ENCODE measurements around the gene SLC22A4. TPM values are rescaled to one million over a fixed set of nuclear protein-coding genes. Genes with fewer than 3 reads are reported as not detected.

The SLC22A4 gene
- total RNA-seq (not detected), polyA plus RNA-seq (not detected)

- H3K4me1 ChIP-seq (ENCODE audit: control insufficient read depth, insufficient read depth, low read length, poor library complexity, severe bottlenecking), result peaks cover 24% of the 10 kb centered on the region
- Mint-ChIP-seq H3K9me3 (no peaks in the 10 kb centered on the region), H3K27me3 (peaks cover 47% of the 10 kb centered on the region), H3K4me1 (peaks cover 0 to 11% (median 4%) of the 10 kb centered on the region in 4 donors), H3K27ac (peak within 1 kb of the TSS in 1 of 3 donors; percentile 32), H3K4me3 (peak within 1 kb of the TSS; percentile 74 to 90 (median 87)), H3K36me3 (no peaks in the 10 kb centered on the region)
- DNase-seq, result peak; percentile 36 to 54 (median 39)
- peaks cover 30% of the 10 kb centered on the region for H3K27me3 ChIP-seq (ENCODE audit: control insufficient read depth, insufficient read depth, low read length)
- peak; percentile 64 for ATAC-seq (ENCODE audit: low read depth in 2 of 2)
- no peaks in the 10 kb centered on the region for H3K36me3 ChIP-seq (ENCODE audit: control insufficient read depth, insufficient read depth, low read length)
- H3K27ac ChIP-seq (ENCODE audit: insufficient read depth, low read length, poor library complexity, severe bottlenecking), result no peak within 1 kb of the TSS
- H3K9me3 ChIP-seq (ENCODE audit: control insufficient read depth in 2 of 2, low read length in 2 of 2), result no peaks in the 10 kb centered on the region
- H3K4me3 ChIP-seq (ENCODE audit: low read depth, low read length), result peak within 1 kb of the TSS; percentile 37
These were observed at the start of gene SLC22A4 for GRCh38 chr5:132293992-132294727. SLC22A4 (plus strand) TSS chr5:132294394; CDS start chr5:132294617, 223 bp downstream.

GRCh38 chr5:132245593-132245992 is 48.6 kb upstream of the SLC22A4 start:
- peaks cover 11 to 23% of the 10 kb centered on the region in 2 experiments for H3K9me3 ChIP-seq (ENCODE audit: control insufficient read depth in 2 of 2, low read length in 2 of 2)
- no peaks in the 10 kb centered on the region for H3K4me1 Mint-ChIP-seq
- H3K4me3 Mint-ChIP-seq, result no peak overlapping the region
- peaks cover 44% of the 10 kb centered on the region for H3K27me3 Mint-ChIP-seq
- H3K4me1 ChIP-seq (ENCODE audit: control insufficient read depth, insufficient read depth, low read length, poor library complexity, severe bottlenecking), result no peaks in the 10 kb centered on the region
- H3K27me3 ChIP-seq (ENCODE audit: control insufficient read depth, insufficient read depth, low read length), result peaks cover 21% of the 10 kb centered on the region
- H3K9me3 Mint-ChIP-seq, result peaks cover 0 to 46% (median 10%) of the 10 kb centered on the region in 7 donors
- H3K36me3 ChIP-seq (ENCODE audit: control insufficient read depth, insufficient read depth, low read length), result no peaks in the 10 kb centered on the region
- H3K36me3 Mint-ChIP-seq, result peaks cover 4% of the 10 kb centered on the region
- DNase-seq (no peak), ATAC-seq (ENCODE audit: low read depth in 2 of 2) (no peak)
- H3K27ac ChIP-seq (ENCODE audit: insufficient read depth, low read length, poor library complexity, severe bottlenecking), result no peak overlapping the region
- H3K27ac Mint-ChIP-seq, result no peak overlapping the region
- H3K4me3 ChIP-seq (ENCODE audit: low read depth, low read length), result no peak overlapping the region

- Histone ChIP-seq H3K36me3 (ENCODE audit: control insufficient read depth, insufficient read depth, low read length) (no peaks in the 10 kb centered on the region), H3K4me1 (ENCODE audit: control insufficient read depth, insufficient read depth, low read length, poor library complexity, severe bottlenecking) (no peaks in the 10 kb centered on the region), H3K27me3 (ENCODE audit: control insufficient read depth, insufficient read depth, low read length) (peaks cover 16% of the 10 kb centered on the region), H3K4me3 (ENCODE audit: low read depth, low read length) (no peak overlapping the region), H3K27ac (ENCODE audit: insufficient read depth, low read length, poor library complexity, severe bottlenecking) (no peak overlapping the region), H3K9me3 (ENCODE audit: control insufficient read depth in 2 of 2, low read length in 2 of 2) (peaks cover 11 to 19% of the 10 kb centered on the region in 2 experiments)
- Mint-ChIP-seq H3K9me3 (peaks cover 0 to 39% (median 9%) of the 10 kb centered on the region in 7 donors), H3K27me3 (peaks cover 43% of the 10 kb centered on the region), H3K36me3 (peaks cover 4% of the 10 kb centered on the region), H3K4me1 (no peaks in the 10 kb centered on the region), H3K4me3 (no peak overlapping the region), H3K27ac (no peak overlapping the region)
- ATAC-seq (ENCODE audit: low read depth in 2 of 2), result no peak
- no peak for DNase-seq
These were observed 47.4 kb upstream of the SLC22A4 start for GRCh38 chr5:132246806-132247205.

- Histone ChIP-seq H3K4me1 (ENCODE audit: control insufficient read depth, insufficient read depth, low read length, poor library complexity, severe bottlenecking) (no peaks in the 10 kb centered on the region), H3K27me3 (ENCODE audit: control insufficient read depth, insufficient read depth, low read length) (peaks cover 11% of the 10 kb centered on the region), H3K36me3 (ENCODE audit: control insufficient read depth, insufficient read depth, low read length) (no peaks in the 10 kb centered on the region), H3K9me3 (ENCODE audit: control insufficient read depth in 2 of 2, low read length in 2 of 2) (peaks cover 11% of the 10 kb centered on the region in 2 experiments), H3K4me3 (ENCODE audit: low read depth, low read length) (no peak overlapping the region), H3K27ac (ENCODE audit: insufficient read depth, low read length, poor library complexity, severe bottlenecking) (no peak overlapping the region)
- H3K27me3 Mint-ChIP-seq, result peaks cover 29% of the 10 kb centered on the region
- H3K9me3 Mint-ChIP-seq, result peaks cover 0 to 13% (median 0%) of the 10 kb centered on the region in 7 donors
- H3K36me3 Mint-ChIP-seq, result no peaks in the 10 kb centered on the region
- DNase-seq (no peak), ATAC-seq (ENCODE audit: low read depth in 2 of 2) (no peak)
- H3K4me3 Mint-ChIP-seq, result no peak overlapping the region
- H3K4me1 Mint-ChIP-seq, result peaks cover 0 to under 1% (median 0%) of the 10 kb centered on the region in 4 donors
- H3K27ac Mint-ChIP-seq, result no peak overlapping the region
These were observed 43.6 kb upstream of the SLC22A4 start for GRCh38 chr5:132250547-132250946.

GRCh38 chr5:132251220-132251725 is 42.9 kb upstream of the SLC22A4 start:
- Histone ChIP-seq H3K4me3 (ENCODE audit: low read depth, low read length) (no peak overlapping the region), H3K9me3 (ENCODE audit: control insufficient read depth in 2 of 2, low read length in 2 of 2) (peaks cover 7% of the 10 kb centered on the region in 2 experiments), H3K36me3 (ENCODE audit: control insufficient read depth, insufficient read depth, low read length) (no peaks in the 10 kb centered on the region), H3K4me1 (ENCODE audit: control insufficient read depth, insufficient read depth, low read length, poor library complexity, severe bottlenecking) (no peaks in the 10 kb centered on the region), H3K27ac (ENCODE audit: insufficient read depth, low read length, poor library complexity, severe bottlenecking) (no peak overlapping the region), H3K27me3 (ENCODE audit: control insufficient read depth, insufficient read depth, low read length) (peaks cover 16% of the 10 kb centered on the region)
- Mint-ChIP-seq H3K4me3 (no peak overlapping the region), H3K36me3 (no peaks in the 10 kb centered on the region), H3K9me3 (peaks cover 0 to 10% (median 0%) of the 10 kb centered on the region in 7 donors), H3K27me3 (peaks cover 35% of the 10 kb centered on the region), H3K4me1 (peaks cover 0 to 3% (median 0%) of the 10 kb centered on the region in 4 donors), H3K27ac (no peak overlapping the region)
- DNase-seq (no peak), ATAC-seq (ENCODE audit: low read depth in 2 of 2) (no peak)

GRCh38 chr5:132253008-132253441 is 41.2 kb upstream of the SLC22A4 start:
- DNase-seq (no peak), ATAC-seq (ENCODE audit: low read depth in 2 of 2) (no peak)
- H3K27me3 Mint-ChIP-seq, result peaks cover 39% of the 10 kb centered on the region
- Histone ChIP-seq H3K27me3 (ENCODE audit: control insufficient read depth, insufficient read depth, low read length) (peaks cover 15% of the 10 kb centered on the region), H3K9me3 (ENCODE audit: control insufficient read depth in 2 of 2, low read length in 2 of 2) (peaks cover 0 to 2% of the 10 kb centered on the region in 2 experiments), H3K4me1 (ENCODE audit: control insufficient read depth, insufficient read depth, low read length, poor library complexity, severe bottlenecking) (no peaks in the 10 kb centered on the region), H3K36me3 (ENCODE audit: control insufficient read depth, insufficient read depth, low read length) (no peaks in the 10 kb centered on the region), H3K4me3 (ENCODE audit: low read depth, low read length) (no peak overlapping the region), H3K27ac (ENCODE audit: insufficient read depth, low read length, poor library complexity, severe bottlenecking) (no peak overlapping the region)
- H3K9me3 Mint-ChIP-seq, result peaks cover 0 to 6% (median 0%) of the 10 kb centered on the region in 7 donors
- H3K4me3 Mint-ChIP-seq, result no peak overlapping the region
- no peak overlapping the region for H3K27ac Mint-ChIP-seq
- H3K4me1 Mint-ChIP-seq, result peaks cover 0 to 5% (median 0%) of the 10 kb centered on the region in 4 donors
- H3K36me3 Mint-ChIP-seq, result no peaks in the 10 kb centered on the region

DNA sequence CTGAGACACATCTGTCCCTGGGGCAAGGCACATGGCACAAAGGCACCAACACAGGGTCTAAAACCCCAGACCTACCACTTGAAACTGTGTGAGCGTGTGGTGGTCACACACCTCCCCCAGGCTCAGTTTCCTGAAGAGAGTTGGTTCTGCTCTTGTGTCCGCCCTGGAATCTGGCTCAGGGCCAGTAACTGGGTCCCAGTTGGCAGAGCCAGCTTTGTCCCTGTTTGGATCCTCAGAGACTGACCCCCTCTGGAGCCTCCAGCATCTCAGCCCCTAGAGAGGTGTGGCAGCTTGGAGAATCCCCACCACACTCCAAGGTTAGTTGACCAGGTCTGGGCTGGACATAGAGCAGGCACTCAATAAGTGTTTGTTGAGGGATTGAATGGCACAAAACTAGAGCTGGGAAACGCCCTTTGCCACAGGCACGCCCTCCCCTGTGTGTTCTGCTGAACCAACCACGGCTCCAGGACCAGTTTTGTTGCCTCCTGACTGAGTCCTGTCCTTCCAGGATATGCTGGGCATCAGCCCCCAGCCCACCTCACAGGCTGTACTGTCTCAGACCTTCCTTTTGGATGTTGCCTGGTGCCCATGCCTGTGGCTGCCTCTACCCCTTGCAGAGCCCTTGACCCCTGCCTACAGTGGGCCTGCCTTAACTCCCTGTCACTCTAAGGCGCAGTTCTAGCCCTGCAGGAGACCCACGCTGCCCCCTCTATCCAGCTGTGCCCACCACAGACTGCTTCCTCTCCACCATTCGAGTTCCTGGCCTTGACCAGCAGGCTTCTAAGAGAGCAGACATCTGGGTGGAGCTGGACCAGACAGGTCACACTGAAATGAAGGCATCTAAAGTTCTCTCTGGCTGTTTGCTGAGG is 40.5 kb upstream of the SLC22A4 start:
- DNase-seq (no peak), ATAC-seq (ENCODE audit: low read depth in 2 of 2) (no peak)
- Histone ChIP-seq H3K9me3 (ENCODE audit: control insufficient read depth in 2 of 2, low read length in 2 of 2) (no peaks in the 10 kb centered on the region), H3K4me1 (ENCODE audit: control insufficient read depth, insufficient read depth, low read length, poor library complexity, severe bottlenecking) (no peaks in the 10 kb centered on the region), H3K27me3 (ENCODE audit: control insufficient read depth, insufficient read depth, low read length) (peaks cover 9% of the 10 kb centered on the region), H3K36me3 (ENCODE audit: control insufficient read depth, insufficient read depth, low read length) (no peaks in the 10 kb centered on the region), H3K27ac (ENCODE audit: insufficient read depth, low read length, poor library complexity, severe bottlenecking) (no peak overlapping the region), H3K4me3 (ENCODE audit: low read depth, low read length) (no peak overlapping the region)
- Mint-ChIP-seq H3K4me1 (peaks cover 0 to 5% (median 0%) of the 10 kb centered on the region in 4 donors), H3K4me3 (no peak overlapping the region), H3K27ac (no peak overlapping the region), H3K36me3 (no peaks in the 10 kb centered on the region), H3K27me3 (peaks cover 39% of the 10 kb centered on the region), H3K9me3 (peaks cover 0 to 6% (median 0%) of the 10 kb centered on the region in 7 donors)
